ENCODE measurements around the gene DNAH12.

DNAH12 gene

DNA sequence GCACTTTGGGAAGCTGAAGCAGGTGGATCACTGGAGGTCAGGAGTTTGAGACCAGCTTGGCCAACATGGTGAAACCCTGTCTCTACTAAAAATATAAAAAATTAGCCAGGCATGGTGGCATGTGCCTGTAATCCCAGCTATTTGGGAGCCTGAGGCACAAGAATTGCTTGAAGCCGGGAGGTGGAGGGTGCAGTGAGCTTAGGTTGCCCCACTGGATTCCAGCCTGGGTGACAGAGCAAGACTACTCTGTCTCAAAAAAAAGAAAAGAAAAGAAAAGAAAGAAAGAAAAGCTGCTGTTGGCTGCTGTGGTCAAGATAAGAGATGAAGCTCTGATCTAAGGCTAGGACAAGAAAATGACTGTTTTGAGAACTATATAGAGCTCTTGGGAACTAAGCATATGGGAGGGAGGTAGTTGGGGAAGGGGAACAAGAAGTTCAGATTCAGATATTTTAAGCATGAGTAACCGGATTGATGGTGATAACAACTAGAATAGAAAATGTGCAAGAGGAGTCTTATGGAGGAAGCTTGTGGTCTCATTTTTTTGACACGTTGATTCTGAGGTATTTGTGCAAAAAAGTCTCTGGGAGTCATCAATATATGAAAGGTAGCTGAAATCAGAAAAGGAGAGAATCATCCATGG lies 25.7 kb downstream of the DNAH12 start (continued):
- no peak for TF ChIP-seq ISL1 (CRISPR knock-in tag; IDR thresholded peaks at IDR 0.05)
- no peak for TF ChIP-seq BACH2 (CRISPR knock-in tag; IDR thresholded peaks at IDR 0.05; ENCODE audit: borderline replicate concordance)

DNA sequence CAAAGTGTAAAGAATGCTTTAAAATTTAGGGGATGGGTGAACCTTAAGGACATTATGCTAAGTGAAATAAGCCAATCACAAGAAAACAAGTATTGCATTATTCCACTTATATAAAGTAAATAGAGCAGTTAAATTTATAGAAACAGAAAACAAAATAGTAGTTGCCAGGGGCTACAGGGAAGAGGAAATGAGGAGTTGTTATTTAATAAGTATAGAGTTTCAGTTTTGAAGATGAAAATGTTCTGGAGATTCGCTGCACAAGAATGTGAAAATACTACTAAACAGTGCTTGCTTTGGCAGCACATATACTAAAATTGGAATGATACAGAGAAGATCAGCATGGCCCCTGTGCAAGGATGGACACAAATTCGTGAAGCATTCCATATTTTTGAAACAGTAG lies 32.0 kb downstream of the DNAH12 start:
- peak; percentile 76 for ATAC-seq
- TF ChIP-seq PPARA (CRISPR knock-in tag; IDR thresholded peaks at IDR 0.05; ENCODE audit: borderline replicate concordance): no peak
- TF ChIP-seq, protein P1, sequence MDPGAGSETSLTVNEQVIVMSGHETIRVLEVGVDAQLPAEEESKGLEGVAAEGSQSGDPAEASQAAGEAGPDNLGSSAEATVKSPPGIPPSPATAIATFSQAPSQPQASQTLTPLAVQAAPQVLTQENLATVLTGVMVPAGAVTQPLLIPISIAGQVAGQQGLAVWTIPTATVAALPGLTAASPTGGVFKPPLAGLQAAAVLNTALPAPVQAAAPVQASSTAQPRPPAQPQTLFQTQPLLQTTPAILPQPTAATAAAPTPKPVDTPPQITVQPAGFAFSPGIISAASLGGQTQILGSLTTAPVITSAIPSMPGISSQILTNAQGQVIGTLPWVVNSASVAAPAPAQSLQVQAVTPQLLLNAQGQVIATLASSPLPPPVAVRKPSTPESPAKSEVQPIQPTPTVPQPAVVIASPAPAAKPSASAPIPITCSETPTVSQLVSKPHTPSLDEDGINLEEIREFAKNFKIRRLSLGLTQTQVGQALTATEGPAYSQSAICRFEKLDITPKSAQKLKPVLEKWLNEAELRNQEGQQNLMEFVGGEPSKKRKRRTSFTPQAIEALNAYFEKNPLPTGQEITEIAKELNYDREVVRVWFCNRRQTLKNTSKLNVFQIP (CRISPR knock-in tag; IDR thresholded peaks at IDR 0.05; ENCODE audit: borderline replicate concordance, low read depth): no peak
- no peak for TF ChIP-seq ZNF565 (CRISPR knock-in tag; conservative IDR thresholded peaks at IDR 0.05; ENCODE audit: low read depth)
- TF ChIP-seq, protein P2, sequence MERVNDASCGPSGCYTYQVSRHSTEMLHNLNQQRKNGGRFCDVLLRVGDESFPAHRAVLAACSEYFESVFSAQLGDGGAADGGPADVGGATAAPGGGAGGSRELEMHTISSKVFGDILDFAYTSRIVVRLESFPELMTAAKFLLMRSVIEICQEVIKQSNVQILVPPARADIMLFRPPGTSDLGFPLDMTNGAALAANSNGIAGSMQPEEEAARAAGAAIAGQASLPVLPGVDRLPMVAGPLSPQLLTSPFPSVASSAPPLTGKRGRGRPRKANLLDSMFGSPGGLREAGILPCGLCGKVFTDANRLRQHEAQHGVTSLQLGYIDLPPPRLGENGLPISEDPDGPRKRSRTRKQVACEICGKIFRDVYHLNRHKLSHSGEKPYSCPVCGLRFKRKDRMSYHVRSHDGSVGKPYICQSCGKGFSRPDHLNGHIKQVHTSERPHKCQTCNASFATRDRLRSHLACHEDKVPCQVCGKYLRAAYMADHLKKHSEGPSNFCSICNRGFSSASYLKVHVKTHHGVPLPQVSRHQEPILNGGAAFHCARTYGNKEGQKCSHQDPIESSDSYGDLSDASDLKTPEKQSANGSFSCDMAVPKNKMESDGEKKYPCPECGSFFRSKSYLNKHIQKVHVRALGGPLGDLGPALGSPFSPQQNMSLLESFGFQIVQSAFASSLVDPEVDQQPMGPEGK (CRISPR knock-in tag; IDR thresholded peaks at IDR 0.05; ENCODE audit: borderline replicate concordance): no peak
- no peak for TF ChIP-seq ZFP3 (CRISPR knock-in tag; IDR thresholded peaks at IDR 0.05)
- no peak for TF ChIP-seq CSDC2 (CRISPR knock-in tag; IDR thresholded peaks at IDR 0.05)
- TF ChIP-seq, protein P3, sequence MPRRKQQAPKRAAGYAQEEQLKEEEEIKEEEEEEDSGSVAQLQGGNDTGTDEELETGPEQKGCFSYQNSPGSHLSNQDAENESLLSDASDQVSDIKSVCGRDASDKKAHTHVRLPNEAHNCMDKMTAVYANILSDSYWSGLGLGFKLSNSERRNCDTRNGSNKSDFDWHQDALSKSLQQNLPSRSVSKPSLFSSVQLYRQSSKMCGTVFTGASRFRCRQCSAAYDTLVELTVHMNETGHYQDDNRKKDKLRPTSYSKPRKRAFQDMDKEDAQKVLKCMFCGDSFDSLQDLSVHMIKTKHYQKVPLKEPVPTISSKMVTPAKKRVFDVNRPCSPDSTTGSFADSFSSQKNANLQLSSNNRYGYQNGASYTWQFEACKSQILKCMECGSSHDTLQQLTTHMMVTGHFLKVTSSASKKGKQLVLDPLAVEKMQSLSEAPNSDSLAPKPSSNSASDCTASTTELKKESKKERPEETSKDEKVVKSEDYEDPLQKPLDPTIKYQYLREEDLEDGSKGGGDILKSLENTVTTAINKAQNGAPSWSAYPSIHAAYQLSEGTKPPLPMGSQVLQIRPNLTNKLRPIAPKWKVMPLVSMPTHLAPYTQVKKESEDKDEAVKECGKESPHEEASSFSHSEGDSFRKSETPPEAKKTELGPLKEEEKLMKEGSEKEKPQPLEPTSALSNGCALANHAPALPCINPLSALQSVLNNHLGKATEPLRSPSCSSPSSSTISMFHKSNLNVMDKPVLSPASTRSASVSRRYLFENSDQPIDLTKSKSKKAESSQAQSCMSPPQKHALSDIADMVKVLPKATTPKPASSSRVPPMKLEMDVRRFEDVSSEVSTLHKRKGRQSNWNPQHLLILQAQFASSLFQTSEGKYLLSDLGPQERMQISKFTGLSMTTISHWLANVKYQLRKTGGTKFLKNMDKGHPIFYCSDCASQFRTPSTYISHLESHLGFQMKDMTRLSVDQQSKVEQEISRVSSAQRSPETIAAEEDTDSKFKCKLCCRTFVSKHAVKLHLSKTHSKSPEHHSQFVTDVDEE (CRISPR knock-in tag; IDR thresholded peaks at IDR 0.05): no peak
- TF ChIP-seq ZFP30 (CRISPR knock-in tag; IDR thresholded peaks at IDR 0.05): no peak
- no peak for TF ChIP-seq ARNTL (CRISPR knock-in tag; IDR thresholded peaks at IDR 0.05; ENCODE audit: borderline replicate concordance, low read depth)
- TF ChIP-seq, protein P4, sequence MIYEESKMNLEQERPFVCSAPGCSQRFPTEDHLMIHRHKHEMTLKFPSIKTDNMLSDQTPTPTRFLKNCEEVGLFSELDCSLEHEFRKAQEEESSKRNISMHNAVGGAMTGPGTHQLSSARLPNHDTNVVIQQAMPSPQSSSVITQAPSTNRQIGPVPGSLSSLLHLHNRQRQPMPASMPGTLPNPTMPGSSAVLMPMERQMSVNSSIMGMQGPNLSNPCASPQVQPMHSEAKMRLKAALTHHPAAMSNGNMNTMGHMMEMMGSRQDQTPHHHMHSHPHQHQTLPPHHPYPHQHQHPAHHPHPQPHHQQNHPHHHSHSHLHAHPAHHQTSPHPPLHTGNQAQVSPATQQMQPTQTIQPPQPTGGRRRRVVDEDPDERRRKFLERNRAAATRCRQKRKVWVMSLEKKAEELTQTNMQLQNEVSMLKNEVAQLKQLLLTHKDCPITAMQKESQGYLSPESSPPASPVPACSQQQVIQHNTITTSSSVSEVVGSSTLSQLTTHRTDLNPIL (CRISPR knock-in tag; IDR thresholded peaks at IDR 0.05; ENCODE audit: low read depth): no peak
- TF ChIP-seq ZNF70 (CRISPR knock-in tag; IDR thresholded peaks at IDR 0.05): no peak
- TF ChIP-seq, protein P5, sequence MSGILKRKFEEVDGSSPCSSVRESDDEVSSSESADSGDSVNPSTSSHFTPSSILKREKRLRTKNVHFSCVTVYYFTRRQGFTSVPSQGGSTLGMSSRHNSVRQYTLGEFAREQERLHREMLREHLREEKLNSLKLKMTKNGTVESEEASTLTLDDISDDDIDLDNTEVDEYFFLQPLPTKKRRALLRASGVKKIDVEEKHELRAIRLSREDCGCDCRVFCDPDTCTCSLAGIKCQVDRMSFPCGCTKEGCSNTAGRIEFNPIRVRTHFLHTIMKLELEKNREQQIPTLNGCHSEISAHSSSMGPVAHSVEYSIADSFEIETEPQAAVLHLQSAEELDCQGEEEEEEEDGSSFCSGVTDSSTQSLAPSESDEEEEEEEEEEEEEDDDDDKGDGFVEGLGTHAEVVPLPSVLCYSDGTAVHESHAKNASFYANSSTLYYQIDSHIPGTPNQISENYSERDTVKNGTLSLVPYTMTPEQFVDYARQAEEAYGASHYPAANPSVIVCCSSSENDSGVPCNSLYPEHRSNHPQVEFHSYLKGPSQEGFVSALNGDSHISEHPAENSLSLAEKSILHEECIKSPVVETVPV (CRISPR knock-in tag; IDR thresholded peaks at IDR 0.05): no peak
- no peak for TF ChIP-seq ESRRG (CRISPR knock-in tag; IDR thresholded peaks at IDR 0.05)
- TF ChIP-seq GLIS3 (CRISPR knock-in tag; IDR thresholded peaks at IDR 0.05): no peak
- TF ChIP-seq SNAI2 (CRISPR knock-in tag; IDR thresholded peaks at IDR 0.05): no peak
- no peak for TF ChIP-seq ISL1 (CRISPR knock-in tag; IDR thresholded peaks at IDR 0.05)

DNA sequence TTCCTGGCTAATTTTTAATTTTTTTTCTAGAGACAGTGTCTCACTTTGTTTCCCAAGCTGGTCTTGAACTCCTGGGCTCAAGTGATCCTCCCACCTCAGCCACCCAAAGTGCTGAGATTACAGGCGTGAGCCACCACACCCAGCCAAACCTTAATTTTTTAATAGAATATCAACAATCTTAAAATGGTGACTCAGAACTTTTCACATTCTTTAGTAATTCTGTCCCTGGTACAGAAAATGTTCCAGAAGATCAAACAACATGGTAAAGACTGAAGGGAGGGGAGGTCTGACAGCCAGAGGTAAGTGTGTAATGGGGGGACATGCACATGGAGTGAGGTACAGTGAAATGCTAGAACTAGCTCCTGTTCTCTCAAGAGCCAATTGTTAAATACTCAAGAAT lies 38.2 kb downstream of the DNAH12 start:
- ATAC-seq: no peak
- TF ChIP-seq ARNTL (CRISPR knock-in tag; IDR thresholded peaks at IDR 0.05; ENCODE audit: borderline replicate concordance, low read depth) (no peak), CSDC2 (CRISPR knock-in tag; IDR thresholded peaks at IDR 0.05) (no peak), OSR1 (CRISPR knock-in tag; IDR thresholded peaks at IDR 0.05) (no peak), RARB (CRISPR knock-in tag; IDR thresholded peaks at IDR 0.05) (no peak), GLIS3 (CRISPR knock-in tag; IDR thresholded peaks at IDR 0.05) (no peak), ZC3H10 (CRISPR knock-in tag; IDR thresholded peaks at IDR 0.05) (no peak), ZFP3 (CRISPR knock-in tag; IDR thresholded peaks at IDR 0.05) (no peak), PPARA (CRISPR knock-in tag; IDR thresholded peaks at IDR 0.05; ENCODE audit: borderline replicate concordance) (no peak), ZNF565 (CRISPR knock-in tag; conservative IDR thresholded peaks at IDR 0.05; ENCODE audit: low read depth) (no peak), SNAI2 (CRISPR knock-in tag; IDR thresholded peaks at IDR 0.05) (no peak), ZNF8 (CRISPR knock-in tag; IDR thresholded peaks at IDR 0.05) (no peak), ZFP30 (CRISPR knock-in tag; IDR thresholded peaks at IDR 0.05) (no peak), TCF4 (CRISPR knock-in tag; IDR thresholded peaks at IDR 0.05; ENCODE audit: borderline replicate concordance) (no peak)
- TF ChIP-seq, protein P4 (CRISPR knock-in tag; IDR thresholded peaks at IDR 0.05; ENCODE audit: low read depth): no peak
- TF ChIP-seq, protein P1 (CRISPR knock-in tag; IDR thresholded peaks at IDR 0.05; ENCODE audit: borderline replicate concordance, low read depth): no peak
- TF ChIP-seq, protein P2 (CRISPR knock-in tag; IDR thresholded peaks at IDR 0.05; ENCODE audit: borderline replicate concordance): no peak
